ENCODE measurements around the gene USH1C. TPM values are rescaled to one million over a fixed set of nuclear protein-coding genes. Genes with fewer than 3 reads are reported as not detected.

The USH1C gene
- total RNA-seq, 1 experiment from 2014 or later = 1.0 TPM

- Histone ChIP-seq H2BK120ac (ENCODE audit: low read depth, low read length, poor library complexity, severe bottlenecking) (no peak overlapping the region), H3K56ac (ENCODE audit: insufficient read length, low read depth, low read length) (no peak overlapping the region), H3T11ph (ENCODE audit: low read length) (no peak overlapping the region), H3K9me3 (ENCODE audit: control insufficient read depth, low read depth, low read length) (no peaks in the 10 kb centered on the region), H3K79me2 (ENCODE audit: insufficient read depth, low read length) (no peaks in the 10 kb centered on the region), H3K27me3 (ENCODE audit: insufficient read depth, low read length) (no peaks in the 10 kb centered on the region), H3K79me1 (ENCODE audit: insufficient read depth, low read depth, low read length, poor library complexity, severe bottlenecking) (no peaks in the 10 kb centered on the region), H3K23me2 (ENCODE audit: insufficient read length, low read depth, low read length, poor library complexity, severe bottlenecking) (no peaks in the 10 kb centered on the region), H3K4me2 (ENCODE audit: insufficient read depth, insufficient read length, low read length) (no peak overlapping the region), H2BK5ac (ENCODE audit: insufficient read length, low read length) (no peak overlapping the region), H4K91ac (ENCODE audit: insufficient read length, low read depth, low read length) (no peak overlapping the region), H2BK15ac (ENCODE audit: low read depth, low read length) (no peak overlapping the region), H2AFZ (ENCODE audit: low read length) (no peak overlapping the region), H3K18ac (ENCODE audit: insufficient read length, low read depth, low read length) (no peak overlapping the region), H2BK12ac (ENCODE audit: insufficient read length, low read depth, low read length) (no peak overlapping the region), H3K23ac (ENCODE audit: insufficient read length, low read depth, low read length) (no peak overlapping the region), H3K4me1 (ENCODE audit: insufficient read depth, low read length) (no peaks in the 10 kb centered on the region), H3K14ac (ENCODE audit: insufficient read depth, low read length) (no peak overlapping the region), H3K9ac (ENCODE audit: extremely low read depth, insufficient read length, low read length) (no peak overlapping the region), H4K20me1 (ENCODE audit: control insufficient read depth, insufficient read depth, insufficient read length) (no peaks in the 10 kb centered on the region), H3K4ac (ENCODE audit: low read depth, low read length) (no peak overlapping the region), H4K5ac (ENCODE audit: insufficient read length, low read depth, low read length) (no peak overlapping the region), H4K8ac (replicated peaks; ENCODE audit: insufficient read length, low read depth, low read length) (no peak overlapping the region), H2AK5ac (ENCODE audit: insufficient read length, low read length) (no peak overlapping the region), H3K27ac (ENCODE audit: insufficient read length, low read depth, low read length) (no peak overlapping the region), H2BK20ac (ENCODE audit: low read depth, low read length, poor library complexity, severe bottlenecking) (no peak overlapping the region)
- no CpG with 5 or more reads among the region's 9 CpGs for whole genome bisulfite sequencing (ENCODE audit: extremely low coverage, insufficient read length, low lambda C conversion rate)
- H3K9me3 Mint-ChIP-seq = no peaks in the 10 kb centered on the region
- no peak overlapping the region for H3K27ac Mint-ChIP-seq
- no peak overlapping the region for H3K4me3 Mint-ChIP-seq
- H3K27me3 Mint-ChIP-seq (ENCODE audit: low read depth) = peaks cover 14% of the 10 kb centered on the region
- TF ChIP-seq CTCF (conservative IDR thresholded peaks at IDR 0.05) = no peak
- DNase-seq = peak; percentile 20
- peaks cover 0 to 3% of the 10 kb centered on the region in 2 experiments; a peak in 1 of 4 replicates for H3K4me1 Mint-ChIP-seq
- no peaks in the 10 kb centered on the region for H3K36me3 Mint-ChIP-seq (ENCODE audit: insufficient read depth in 1 of 3, low read depth in 3 of 3)
These were observed 15.3 kb upstream of the USH1C start for GRCh38 chr11:17559341-17560087.
